M059J (cell line): ENCODE results near the gene COTL1. TPM values are rescaled to one million over a fixed set of nuclear protein-coding genes. Genes with fewer than 3 reads are reported as not detected.

ENCODE experiments used
- DNase-seq: peaks from one replicate; pipeline ENCODE4 v3.0.0-alpha.2; 2012; ENCODE audit warnings: low read depth
- total RNA-seq: library from RNA; depleted of rRNA; stranded (reverse); fragments of >200 nt; shearing (Covaris generic); gene quantifications from 2 replicates; pipeline ENCODE4 v1.2.3, GENCODE V29; 2014; rRNA removed

The COTL1 gene, protein sequence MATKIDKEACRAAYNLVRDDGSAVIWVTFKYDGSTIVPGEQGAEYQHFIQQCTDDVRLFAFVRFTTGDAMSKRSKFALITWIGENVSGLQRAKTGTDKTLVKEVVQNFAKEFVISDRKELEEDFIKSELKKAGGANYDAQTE
- total RNA-seq: 270 and 331 TPM in 2 replicates

DNA sequence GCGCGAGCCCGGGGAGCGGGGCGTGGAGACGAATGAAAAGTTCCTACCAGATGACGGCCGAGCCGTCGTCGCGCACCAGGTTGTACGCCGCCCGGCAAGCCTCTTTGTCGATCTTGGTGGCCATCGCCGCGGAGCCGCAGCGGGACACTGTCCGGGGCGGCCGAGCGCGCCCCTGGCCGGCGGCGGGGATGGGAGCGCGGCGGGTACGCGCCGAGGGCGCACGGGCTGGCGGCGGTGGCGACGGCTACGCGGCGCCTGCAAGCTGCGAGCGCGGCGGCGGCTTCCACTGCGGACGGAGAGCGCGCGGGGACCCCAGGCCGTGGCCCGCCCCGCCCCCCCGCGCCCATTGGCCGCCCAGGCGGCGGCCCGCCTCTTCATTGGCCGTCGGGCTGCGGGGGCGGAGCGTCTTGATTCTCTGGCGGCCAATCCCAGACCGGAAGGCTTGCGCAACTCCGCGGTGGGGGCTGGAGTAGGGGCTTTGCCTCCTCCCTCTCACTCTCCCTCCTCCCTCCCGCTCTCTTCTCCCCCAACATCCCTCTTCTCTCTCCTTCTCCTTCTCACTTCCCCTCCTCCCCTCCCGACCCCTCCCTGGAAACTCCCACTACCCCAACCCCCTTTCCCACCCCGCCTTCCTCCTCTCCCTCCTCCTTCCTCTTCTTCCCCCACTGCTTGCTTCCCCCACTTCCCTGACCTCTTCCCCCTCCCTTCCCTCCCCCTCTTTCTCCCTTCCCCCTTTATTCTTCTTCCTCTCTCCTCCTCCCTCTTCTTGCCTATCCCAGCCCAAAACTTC, at the start of gene COTL1:
COTL1 (minus strand) TSS at position 288 of the 790 bp plus-strand sequence; CDS start at position 124, 164 bp downstream.
- peak; percentile 98 for DNase-seq

DNA sequence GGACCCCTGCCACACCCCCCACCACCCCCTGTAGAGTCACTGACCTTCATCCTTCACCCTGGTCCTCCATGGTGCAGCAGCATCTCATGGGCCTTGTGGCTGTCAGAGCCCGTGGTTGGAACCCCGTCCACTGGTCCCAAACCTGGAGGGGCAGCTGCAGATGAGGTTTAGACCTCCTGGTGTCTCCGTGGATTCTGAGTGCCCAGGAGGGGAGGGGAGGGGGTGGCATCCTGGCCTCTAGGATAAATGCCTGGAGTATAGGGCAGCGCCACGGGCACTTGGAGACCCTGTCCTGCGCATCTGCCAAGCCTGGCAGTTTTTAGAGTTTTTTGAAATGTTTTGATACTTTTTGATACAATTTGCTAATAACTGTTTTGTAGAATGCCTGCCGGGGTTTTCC, 48.0 kb upstream of the COTL1 start:
- DNase-seq: no peak

DNA sequence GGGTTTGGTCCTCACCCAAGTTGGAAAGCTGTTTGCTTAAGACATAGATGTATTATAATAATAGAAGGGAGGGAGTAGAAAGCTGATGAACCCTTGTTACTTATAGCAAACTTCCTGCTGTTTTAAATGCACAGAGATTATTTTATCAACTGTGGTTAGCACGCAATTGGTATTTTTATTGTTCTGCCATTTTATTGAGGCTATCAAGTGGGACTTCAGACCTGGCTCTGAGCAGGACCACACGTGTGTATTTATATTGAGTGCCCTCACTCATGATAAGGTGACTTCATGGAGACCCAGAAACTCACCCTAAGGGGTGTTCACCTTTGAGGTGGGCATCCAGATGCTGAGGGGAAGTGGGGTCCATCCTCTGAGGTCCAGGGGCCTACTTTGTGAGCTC, 47.5 kb upstream of the COTL1 start:
- DNase-seq: no peak

DNA sequence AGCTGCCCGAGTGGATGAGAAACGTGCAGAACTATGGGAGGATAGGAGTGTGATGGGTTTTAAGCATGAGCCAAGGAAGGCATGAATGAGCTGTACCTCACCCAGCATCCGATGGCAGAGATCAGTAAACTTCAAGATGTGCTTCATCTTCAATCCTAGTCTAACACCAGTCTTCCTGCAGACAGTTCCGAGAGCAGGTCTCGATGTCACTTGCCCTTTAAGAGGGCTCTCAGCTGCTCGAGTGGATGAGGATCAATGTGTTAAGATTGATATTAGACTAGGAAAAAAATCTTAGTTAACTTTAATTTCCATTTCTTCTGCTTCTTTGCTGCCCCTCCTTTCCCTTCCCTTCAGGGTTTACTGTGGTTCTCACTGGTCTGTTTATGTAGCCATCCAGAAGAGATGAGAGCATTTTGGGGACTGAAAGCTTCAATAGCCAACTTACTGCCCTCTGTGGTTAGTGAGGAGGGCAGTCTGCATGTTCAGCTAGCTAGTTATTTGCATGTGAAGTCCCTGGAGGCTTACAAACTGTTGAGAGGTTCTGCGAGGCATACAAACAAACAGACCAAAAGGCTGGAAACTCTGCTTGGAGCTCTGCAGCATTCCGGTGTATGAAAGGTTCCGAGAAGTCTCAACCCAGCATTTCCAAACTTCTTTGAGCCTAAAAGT, 45.7 kb upstream of the COTL1 start:
- DNase-seq: no peak

DNA sequence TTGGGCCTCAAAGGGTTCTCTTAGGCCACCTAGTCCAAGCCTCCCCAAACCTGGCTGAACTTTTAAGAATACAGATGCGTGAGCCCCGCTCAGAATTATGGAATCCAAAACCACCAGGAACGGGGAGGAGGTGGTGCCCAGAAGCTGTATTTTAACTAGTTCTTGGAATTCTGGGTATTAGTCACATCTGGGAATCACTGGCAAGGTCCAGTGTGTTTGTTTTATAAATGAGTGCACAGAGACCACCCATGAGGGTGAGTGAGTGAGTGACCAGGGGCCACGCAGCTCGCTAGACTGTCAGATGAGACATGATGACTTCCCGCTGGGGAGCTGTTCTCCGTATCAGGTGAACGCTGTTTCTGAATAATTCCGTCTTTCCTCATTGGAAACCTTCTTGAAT, 44.6 kb upstream of the COTL1 start:
- DNase-seq: no peak

DNA sequence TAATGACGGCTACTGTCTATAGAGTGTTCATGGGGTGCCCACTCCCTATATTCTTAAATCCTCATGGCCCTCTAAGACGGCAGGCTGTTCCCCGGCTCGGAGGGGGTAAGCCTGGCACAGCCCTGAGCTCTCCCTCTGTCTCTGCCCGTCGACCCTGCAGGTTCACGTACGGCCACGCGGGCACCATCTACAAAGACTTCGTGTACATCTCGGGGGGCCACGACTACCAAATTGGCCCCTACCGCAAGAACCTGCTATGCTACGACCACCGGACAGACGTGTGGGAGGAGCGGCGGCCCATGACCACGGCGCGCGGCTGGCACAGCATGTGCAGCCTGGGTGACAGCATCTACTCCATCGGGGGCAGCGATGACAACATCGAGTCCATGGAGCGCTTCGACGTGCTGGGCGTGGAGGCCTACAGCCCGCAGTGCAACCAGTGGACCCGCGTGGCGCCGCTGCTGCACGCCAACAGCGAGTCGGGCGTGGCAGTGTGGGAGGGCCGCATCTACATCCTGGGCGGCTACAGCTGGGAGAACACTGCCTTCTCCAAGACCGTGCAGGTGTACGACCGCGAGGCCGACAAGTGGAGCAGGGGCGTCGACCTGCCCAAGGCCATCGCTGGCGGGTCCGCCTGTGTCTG, 43.7 kb upstream of the COTL1 start:
- DNase-seq: no peak

DNA sequence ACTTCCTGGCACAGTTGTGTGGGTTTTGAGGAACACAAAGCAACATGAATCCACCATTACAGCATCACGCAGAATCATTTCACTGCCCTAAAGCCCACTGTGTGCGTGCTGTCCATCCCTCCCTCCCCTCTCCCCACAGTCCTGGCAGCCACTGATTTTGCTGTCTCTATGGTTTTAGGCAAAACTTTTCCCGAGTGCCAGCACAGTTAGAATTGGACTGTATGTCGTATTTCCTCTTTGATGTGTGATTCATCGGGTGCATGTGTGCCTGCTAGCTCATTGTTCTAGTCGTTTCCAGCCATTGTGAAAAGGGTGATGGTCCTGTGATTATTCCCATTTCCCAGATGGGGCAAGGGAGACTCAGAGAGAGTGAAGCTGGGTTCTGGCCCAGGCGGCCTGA, 43.1 kb upstream of the COTL1 start:
- DNase-seq: no peak

DNA sequence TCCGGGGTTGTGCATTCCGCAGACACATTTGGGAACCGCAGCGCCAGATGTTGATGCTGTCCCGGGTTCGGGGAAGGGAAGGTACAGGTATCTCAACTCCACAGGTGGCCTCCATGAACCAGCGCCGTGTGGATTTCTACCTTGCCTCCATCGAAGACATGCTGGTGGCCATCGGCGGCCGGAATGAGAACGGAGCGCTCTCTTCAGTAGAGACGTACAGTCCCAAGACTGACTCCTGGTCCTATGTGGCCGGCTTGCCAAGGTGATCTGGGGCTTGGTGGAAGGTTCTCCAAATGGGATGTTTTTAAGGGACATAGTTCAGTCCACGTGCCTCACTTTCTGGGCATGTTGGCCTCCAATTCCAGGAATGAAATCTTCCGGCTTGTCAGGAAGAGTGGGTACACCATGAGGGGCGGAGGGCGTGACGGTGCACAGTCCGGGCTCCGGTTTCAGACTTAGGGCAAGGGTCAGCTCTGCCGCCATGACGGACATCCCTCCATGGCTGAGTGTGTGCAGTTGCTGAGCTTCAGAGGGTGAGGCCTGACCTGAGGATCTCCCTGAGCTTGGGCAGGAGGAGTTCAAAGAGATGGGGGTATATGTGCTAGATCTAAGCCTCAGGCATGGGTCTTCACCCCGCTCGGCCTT, 41.9 kb upstream of the COTL1 start:
- DNase-seq: no peak

DNA sequence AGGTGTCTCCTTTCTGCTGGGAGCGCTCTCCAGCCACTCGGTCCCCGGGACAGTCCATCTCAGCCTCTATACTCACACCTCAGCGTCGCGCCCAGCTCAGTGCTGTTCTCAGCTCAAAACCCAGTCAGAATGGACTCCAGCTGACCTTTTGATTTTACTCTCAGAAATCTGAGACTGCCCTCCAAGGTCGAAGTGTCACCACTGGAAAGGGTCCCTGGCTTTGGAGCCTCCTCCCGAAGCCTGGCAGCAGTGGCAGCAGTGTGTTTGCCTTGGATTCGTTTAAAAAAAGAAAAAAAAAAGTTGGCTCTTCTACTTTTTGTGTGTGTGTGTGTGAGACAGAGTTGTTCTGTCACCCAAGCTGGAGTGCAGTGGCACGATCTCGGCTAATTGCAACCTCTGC, 40.8 kb upstream of the COTL1 start:
- no peak for DNase-seq

DNA sequence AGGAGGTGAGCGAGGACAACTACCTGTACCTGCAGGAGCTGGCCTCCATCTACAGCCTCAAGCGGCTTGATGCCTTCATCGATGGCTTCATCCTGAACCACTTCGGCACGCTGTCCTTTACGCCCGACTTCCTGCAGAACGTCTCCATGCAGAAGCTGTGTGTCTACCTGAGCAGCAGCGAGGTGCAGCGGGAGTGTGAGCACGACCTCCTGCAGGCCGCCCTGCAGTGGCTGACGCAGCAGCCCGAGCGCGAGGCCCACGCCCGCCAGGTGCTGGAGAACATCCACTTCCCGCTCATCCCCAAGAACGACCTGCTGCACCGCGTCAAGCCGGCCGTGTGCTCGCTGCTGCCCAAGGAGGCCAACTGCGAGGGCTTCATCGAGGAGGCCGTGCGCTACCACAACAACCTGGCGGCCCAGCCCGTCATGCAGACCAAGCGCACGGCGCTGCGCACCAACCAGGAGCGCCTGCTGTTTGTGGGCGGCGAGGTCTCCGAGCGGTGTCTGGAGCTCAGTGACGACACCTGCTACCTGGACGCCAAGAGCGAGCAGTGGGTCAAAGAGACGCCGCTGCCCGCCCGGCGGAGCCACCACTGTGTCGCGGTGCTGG, 39.5 kb upstream of the COTL1 start:
- DNase-seq: no peak

DNA sequence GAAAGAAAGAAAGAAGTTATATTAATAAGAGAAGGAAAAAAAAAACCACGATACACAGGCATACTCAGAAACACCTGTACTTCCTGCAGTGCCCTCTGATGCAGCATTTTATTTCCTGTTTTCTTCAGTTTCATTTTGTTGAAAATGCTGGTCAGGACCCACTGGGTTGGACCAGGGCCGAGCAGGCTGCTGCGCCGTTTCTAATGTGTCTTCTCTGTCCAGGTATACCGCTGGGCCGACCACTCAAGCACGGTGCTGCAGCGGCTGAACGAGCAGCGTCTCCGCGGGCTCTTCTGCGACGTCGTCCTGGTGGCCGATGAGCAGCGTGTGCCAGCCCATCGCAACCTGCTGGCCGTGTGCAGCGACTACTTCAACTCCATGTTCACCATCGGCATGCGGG, 38.8 kb upstream of the COTL1 start:
- DNase-seq: no peak

DNA sequence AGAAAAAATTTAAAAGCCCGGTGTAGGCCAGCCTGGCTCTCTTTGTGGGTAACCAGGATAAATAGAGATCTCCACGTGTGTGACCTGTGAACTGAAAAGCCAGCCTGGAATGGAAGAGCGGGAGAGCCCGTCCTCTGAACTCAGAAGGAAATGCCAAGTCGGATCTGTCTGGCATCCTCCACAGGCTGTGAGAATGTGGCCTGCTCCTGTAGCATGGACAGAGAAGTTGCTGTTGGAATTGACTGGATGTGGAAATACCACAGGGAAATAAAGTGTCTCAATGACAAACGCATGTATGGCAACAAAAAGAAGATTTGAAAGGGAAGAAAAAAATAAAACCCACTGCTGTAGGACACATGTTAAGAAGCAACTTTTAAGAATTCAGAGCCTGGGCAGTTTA, 37.1 kb upstream of the COTL1 start:
- no peak for DNase-seq

DNA sequence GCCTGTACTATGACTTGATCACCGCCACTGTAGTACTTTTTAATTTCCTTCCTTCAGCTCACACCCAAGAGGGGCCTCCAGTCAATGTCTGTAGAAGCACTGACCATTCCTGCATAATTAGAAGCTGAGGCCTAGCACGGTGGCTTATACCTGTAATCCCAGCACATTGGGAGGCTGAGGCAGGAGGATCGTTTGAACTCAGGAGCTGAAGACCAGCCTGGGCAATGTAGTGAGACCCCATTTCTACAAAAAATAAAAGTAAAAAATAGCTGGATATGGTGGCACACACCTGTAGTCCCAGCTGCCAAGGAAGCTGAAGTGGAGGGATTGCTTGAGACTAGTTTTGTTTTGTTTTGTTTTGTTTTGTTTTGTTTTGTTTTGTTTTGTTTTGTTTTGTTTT, 36.4 kb upstream of the COTL1 start:
- DNase-seq: no peak

DNA sequence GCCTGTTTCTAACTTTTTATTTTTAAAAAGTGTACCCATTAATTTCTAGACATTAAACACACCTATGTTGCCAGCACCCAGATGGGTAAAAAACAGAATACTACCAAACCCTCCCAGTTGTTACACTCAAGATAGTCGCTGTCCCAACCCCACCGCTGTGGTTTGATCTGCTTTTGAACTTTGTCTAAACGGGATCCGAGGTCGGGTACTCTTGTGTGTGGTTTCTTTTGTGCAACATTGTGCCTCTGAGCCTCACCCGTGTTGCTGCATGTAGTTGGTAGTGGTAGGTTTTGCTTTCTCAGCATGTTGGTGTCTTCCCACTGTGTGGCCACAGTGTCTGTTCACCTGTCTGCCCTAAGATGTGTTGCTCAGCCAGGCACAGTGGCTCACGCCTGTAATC, 34.7 kb upstream of the COTL1 start:
- DNase-seq: no peak

DNA sequence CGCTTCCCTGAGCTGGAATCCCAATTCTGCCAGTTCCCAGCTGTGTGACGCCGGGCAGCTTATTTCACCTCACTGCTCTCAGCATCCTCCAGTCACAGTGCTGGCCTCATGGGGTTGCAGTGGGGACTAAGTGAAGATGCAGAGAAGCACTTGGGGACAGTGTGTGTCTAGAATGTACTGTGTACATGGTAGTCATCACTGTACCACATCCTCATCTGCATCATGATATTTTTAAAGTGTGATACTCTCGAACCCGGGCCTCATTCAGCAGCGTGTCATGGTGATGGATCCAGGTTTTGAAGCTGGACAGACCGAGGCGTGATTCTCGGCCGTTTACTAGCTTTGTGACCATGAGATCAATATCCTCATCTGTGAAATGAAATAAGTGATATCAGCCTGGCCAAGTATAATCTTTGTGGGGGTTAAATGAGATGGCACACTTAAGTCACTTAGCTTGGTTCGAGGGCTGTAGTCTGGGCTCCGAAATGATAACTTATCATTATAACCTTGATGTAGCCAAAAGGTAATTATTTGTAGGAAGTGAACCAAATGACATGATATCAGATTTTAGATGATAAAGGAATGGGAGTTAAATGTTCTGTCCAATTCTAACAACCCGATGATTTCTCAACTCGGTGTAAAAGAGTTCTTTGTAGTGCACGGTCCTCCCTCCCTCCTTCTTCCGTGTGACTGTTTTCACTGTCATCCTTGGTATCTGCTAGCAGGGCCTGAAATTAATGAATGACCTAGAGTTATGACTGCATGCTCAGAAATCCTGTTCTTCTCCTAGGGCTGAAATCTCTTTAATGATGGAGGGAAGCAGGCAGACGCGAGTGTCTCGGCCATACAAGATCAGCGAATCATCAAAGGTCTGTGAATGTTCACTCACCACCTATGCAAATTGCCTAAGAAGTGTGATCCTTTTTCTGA, 32.4 kb upstream of the COTL1 start:
- peak; percentile 54 for DNase-seq

DNA sequence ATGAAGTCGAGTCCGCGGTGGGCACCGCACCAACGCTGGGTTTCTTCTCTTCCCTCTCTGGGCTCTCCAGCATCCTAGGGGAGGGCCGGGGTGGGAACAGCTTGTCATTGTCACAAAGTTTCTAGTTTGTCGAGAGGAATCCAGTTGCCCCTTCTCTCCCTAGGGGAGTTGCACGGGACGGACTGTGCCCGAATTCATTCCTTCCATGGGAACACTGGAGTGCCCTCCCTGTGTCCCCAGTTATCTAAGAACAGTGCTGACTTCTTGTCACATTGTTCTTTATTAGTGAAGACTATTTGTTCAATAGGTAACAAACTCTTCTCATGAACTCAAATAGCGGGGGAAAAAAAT, 31.6 kb upstream of the COTL1 start:
- no peak for DNase-seq

DNA sequence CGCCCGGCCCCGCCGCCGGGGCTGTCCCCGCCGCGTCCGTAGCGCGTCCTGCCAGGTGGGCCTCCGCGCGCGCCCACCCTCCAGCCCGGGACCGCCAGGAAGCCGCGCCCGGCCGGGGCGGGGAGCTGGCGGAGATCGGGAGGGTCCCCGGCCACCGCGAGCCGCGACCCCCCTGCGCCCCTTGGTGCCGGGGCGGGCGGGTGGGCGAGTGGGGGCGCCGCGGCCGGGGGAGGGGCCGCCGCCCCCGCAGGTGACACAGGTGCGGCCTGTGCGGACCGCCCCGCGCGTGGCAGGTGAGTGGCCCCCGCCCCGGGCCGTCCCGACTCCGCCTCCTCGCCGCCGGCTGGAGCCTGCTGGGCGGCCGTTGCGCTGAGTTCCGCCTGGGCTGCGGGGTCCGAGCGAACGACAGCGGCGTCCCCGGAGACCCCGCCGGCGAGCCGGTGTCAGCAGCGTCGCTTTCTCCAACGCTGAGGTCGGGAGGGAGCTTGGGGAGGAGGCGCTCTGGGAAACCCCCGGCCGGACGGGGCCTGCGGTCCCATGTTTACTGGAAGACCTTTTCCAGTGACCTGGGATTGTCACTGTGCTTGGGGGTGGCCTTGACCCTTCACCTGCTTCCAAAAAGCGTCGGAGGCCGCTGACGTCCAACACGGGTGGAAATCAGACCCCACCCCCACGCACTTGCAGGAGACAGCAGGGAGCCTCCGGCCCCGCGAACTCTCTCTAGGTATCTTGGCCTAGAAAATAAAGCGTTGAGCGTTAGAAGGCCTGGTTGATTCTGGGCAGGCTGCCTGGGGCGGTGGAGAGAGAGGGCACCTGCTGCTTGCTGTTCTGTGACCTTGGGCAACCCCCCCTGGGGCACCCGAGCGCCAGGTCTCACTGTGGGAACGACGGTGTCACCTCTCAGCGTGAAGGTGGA, 31.0 kb upstream of the COTL1 start:
- peak; percentile 25 for DNase-seq

DNA sequence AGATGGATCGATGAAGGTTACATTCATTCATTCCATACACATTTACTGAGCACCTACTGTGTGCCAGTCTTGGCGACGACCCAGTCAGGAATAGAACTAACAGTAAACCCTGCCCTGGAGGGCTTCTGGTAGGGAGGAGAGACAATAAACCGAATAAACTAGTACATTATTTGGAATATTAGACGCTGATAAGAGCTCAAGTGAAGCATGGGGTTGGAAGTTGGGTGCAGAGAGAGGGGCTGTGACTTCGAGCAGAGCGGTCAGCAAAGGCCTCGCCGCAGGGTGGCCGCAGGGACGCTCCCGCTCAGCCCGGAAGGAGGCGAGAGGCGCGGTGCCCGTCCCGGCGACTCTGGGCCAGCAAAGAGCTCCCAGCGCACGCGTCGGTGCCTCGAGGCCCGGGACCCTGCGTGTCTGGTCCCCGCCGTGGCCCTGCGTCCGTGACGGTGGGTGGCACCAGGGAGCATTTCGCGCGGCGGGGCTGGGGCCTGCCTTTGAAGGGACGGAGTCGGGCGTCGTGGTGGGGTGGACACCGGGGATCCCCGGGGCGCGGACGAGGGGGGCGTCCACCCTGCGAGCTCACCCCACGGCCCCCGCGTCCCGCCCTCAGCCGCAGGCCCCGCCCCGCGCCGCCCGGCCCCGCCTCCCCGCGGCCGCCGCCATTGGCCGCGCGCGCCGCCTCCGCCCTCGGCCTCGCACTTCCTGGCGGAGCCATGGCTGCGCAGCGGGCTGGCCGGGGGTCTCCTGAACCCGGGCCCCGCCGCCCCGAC, 30.1 kb upstream of the COTL1 start, which contains the start of gene KLHL36:
KLHL36 (plus strand) TSS at position 684 of the 767 bp plus-strand sequence. CDS start 2,357 bp downstream, outside the sequence.
- peak; percentile 22 for DNase-seq

DNA sequence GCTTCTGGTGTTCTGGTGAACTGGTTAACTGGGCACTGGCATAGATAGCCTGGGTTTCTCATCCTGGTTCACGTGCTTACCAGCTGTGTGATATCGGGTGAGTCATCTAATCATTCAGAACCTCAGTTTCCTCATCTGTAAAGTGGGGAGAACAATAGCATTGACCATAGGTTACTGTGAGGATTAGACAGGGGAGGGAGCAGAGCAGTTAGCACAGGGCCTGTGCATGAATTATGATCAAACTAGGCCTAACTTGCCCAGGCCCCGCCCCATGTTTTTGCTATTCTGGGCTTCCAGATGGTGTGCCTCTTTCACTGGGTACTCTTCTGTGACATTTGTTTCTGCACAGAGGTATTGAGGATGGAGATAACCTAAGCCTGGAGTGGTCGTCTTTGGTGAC, 25.8 kb upstream of the COTL1 start:
- DNase-seq: no peak
